GM12872 (cell line): ENCODE results near the gene MLN.

Source experiments
- CTCF ChIP-seq: IDR thresholded peaks from 3 replicates; pipeline ENCODE4 v1.5.1; 2011; ENCODE audit warnings: low read depth, mild to moderate bottlenecking, low read length, moderate library complexity; ENCODE audit not compliant: insufficient read depth

Gene MLN

DNA sequence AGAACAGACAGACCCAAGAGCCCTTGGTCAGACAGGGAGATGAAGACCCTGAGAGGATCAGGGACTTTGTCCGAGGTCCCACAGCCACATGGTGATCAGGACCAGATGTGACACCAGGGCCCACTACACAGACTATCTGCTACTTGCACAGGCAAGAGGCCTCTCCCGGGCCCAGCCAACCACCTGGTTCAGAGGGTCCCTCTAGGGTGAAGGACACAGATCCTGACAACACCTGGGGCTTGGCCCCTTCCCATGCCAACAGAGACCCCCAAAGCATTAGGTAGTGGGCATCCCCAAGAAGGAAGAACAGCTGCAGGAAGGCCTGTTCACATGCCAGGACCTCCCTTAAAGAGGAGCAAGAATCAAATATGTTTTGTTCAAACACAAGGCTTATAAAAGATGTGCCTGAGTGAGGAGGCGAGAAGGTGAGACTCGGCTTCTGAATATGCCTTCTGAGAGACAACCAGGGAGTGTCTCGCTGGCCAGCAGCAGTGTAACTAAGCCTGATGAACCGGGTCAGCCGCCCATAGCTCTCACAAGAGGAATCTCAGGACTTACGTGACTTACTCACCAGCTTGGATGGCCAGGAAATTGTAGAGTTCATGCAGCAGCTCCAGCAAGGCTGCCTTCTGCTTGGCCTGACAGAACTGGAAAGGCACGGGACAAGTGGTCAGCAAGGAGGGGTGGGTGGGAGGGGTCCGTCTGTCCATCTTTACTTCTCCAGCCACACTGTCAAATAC is 19.9 kb downstream of the MLN start:
- no peak for TF ChIP-seq CTCF

DNA sequence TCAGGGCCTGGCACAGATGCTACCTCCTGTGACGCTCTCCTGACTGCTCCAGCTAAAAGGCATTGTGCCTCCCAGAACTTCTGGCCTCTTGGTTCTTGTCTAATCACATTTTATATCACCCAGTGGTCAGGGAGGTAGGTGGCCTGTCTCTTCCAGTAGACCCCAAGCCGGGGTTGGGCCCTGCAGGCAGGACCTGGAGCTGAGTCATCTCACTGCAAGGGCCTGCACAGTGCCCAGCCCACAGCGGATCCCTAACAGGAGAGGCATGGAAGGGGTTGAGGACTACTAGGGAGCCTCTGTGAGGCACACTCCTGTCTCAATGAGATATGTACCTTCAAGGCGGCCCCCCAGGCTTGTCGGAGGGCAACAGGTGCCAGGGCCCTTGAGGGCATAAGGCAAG is 21.2 kb downstream of the MLN start:
- no peak for TF ChIP-seq CTCF

- TF ChIP-seq CTCF, result no peak
Measured at GRCh38 chr6:33781131-33781975, 22.4 kb downstream of the MLN start.

- no peak for TF ChIP-seq CTCF
Measured at GRCh38 chr6:33779895-33780294, 23.9 kb downstream of the MLN start.

DNA sequence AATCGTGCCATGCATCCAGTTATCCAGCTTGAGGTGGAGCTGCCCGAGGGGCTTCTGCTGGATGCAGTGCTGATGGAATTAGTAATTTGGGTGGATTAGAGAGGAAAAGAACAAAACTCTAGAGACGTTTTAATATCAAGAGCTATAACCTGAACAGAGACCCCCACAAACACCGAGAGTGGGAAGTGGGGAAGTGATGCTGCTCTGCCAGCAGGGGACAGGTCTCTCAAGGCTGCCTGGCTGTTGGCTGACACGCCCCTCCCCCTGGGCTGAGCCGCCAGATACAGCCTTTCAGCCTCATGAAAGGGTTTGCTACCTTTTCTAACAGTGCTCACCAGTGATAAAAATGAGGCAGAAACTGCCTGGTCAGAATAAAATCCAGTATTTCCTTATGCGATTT is 24.5 kb downstream of the MLN start:
- TF ChIP-seq CTCF, result no peak

GRCh38 chr6:33778444-33779121 is 25.2 kb downstream of the MLN start:
- TF ChIP-seq CTCF, result no peak
